ENCODE data around the gene SMC2.

Gene SMC2

GRCh38 chr9:104093647-104094533 lies at the start of gene SMC2:
Gene SMC2, plus strand, starts transcription at chr9:104094309. Its CDS starts 1,076 bp downstream, at chr9:104095385.
- DNase-seq: peak; percentile 93

- peak; percentile 28 for DNase-seq
These were observed 25.6 kb upstream of the SMC2 start for GRCh38 chr9:104068546-104068945.

GRCh38 chr9:104069288-104069687 lies 24.8 kb upstream of the SMC2 start:
- DNase-seq: no peak

- DNase-seq: no peak
These were observed 22.5 kb upstream of the SMC2 start for GRCh38 chr9:104071589-104071988.

- DNase-seq: no peak
These were observed 20.9 kb upstream of the SMC2 start for GRCh38 chr9:104073098-104073769.

GRCh38 chr9:104073770-104074133 lies 20.4 kb upstream of the SMC2 start:
- DNase-seq: no peak

GRCh38 chr9:104074876-104075275 lies 19.2 kb upstream of the SMC2 start:
- peak; percentile 85 for DNase-seq

- DNase-seq: peak; percentile 68
These were observed 18.0 kb upstream of the SMC2 start for GRCh38 chr9:104075801-104076753.

GRCh38 chr9:104078596-104078995 lies 15.5 kb upstream of the SMC2 start:
- no peak for DNase-seq

- no peak for DNase-seq
These were observed 13.1 kb upstream of the SMC2 start for GRCh38 chr9:104080983-104081382.

- DNase-seq: no peak
These were observed 11.9 kb upstream of the SMC2 start for GRCh38 chr9:104082168-104082567.

GRCh38 chr9:104085525-104085924 lies 8.6 kb upstream of the SMC2 start:
- DNase-seq: no peak

GRCh38 chr9:104087894-104088293 lies 6.2 kb upstream of the SMC2 start:
- DNase-seq: no peak

- no peak for DNase-seq
These were observed 5.7 kb upstream of the SMC2 start for GRCh38 chr9:104088416-104088815.

GRCh38 chr9:104090578-104090977 lies 3.5 kb upstream of the SMC2 start:
- no peak for DNase-seq

GRCh38 chr9:104091116-104091515 lies 3.0 kb upstream of the SMC2 start:
- no peak for DNase-seq

GRCh38 chr9:104091708-104092107 lies 2.4 kb upstream of the SMC2 start:
- DNase-seq: no peak

- DNase-seq: no peak
These were observed 1.9 kb upstream of the SMC2 start for GRCh38 chr9:104092192-104092591.

GRCh38 chr9:104092875-104093600 lies 1.1 kb upstream of the SMC2 start:
- no peak for DNase-seq

GRCh38 chr9:104094534-104095015 lies 466 bp downstream of the SMC2 start:
- DNase-seq: no peak

GRCh38 chr9:104099630-104100029 lies 5.5 kb downstream of the SMC2 start:
- DNase-seq: no peak

- DNase-seq: no peak
These were observed 10.3 kb downstream of the SMC2 start for GRCh38 chr9:104104360-104104759.
